NK-92 (cell line): Measurements from ENCODE around the gene REXO1.

Source experiments
- DNase-seq: peaks from one replicate; lab custom pipeline; 2025; ENCODE audit not compliant: unreplicated experiment; lab: John Stamatoyannopoulos, UW

REXO1 gene

GRCh38 chr19:1829958-1830357 lies 18.3 kb downstream of the REXO1 start:
- DNase-seq, result no peak

- DNase-seq, result no peak
Observed at GRCh38 chr19:1828279-1829238, 19.7 kb downstream of the REXO1 start.

DNA sequence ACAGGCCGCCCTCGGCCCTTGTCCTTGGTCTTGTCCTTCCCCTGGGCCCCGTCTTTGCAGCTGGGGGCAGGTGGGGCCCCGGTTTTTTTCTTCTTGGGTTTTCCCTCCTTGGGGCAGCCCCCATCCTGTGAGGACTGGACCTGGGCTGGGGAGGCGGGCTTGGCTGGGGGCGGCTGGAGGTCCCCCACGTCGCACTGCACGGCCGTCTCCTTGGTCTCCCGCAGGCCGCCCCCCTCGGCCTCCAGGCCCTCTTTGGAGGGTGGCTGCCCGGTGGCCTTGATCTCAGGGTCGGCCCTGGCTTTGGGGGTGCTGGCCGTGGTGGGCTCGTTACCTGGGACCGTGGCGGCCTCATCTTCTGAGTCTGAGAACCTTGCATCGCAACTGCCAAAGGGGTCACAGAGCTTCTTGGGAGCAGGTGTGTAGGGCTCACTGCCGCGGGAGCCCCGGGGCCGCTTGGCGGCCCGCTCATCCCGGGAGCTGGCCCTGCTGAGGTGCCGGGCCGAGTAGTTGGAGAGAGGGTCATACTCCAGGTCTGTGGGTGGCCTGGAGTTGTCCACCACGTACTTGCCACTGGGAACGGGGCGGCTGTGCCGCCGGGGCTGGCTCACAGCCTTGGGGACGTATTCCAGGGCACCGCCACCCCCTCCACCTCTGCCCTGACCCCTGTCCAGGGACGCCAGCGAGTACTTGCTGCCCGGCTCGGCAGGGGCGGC lies 20.6 kb downstream of the REXO1 start:
- DNase-seq, result no peak

GRCh38 chr19:1826557-1827521 lies 21.4 kb downstream of the REXO1 start:
- no peak for DNase-seq

GRCh38 chr19:1825909-1826556 lies 22.2 kb downstream of the REXO1 start:
- DNase-seq, result no peak

DNA sequence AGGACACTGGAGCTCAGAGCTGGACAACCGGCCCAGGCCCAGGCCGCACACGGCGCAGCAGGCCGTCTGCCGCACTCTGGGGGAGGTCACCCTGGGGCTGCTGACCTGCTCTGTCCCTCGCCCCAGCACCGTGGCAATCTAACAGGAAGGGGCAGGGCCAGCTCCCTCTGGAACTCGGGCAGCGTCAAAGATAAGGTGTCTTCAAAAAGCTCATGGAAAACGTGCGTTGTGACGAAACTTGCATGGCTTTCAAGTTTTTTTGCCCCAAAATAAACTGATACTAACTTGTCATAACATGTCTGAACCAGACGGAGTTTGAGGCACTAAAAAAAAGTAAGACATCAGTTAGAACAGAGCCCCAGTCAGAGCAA lies 24.0 kb downstream of the REXO1 start:
- no peak for DNase-seq

DNA sequence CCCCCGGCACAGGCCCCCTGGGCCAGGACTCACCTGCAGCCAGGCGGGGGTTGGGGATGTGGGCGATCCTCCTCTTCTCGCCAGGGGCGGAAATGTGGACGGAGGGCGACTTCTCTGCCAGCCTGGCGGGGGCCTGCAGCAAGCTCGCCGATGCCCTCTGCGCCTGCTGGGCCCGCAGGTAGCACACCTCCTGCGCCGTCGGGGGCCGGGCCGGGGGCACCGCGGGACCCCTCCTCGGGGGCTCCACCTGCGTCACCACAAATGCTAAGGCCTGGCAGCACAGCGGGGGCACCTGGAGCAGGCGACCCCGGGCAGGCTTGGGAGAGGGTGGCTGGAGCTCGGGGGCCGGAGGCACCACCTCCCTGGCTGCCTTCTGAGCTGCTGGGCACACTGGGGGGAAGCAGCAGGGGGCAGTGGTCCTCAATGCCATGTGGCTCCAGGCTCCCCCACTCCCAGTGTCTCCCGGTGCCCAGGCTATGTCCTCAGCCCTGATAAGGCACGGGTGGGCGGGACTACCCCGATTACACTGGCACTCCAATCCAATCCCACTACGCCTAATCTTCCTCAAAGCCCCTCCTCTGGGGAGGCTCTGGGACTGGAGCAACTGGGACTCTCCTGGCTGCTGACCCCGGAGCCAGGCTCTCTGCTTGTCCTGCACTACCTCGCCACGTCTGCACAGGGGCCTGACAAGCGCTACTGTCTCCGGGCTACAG lies 24.6 kb downstream of the REXO1 start:
- DNase-seq, result no peak

- DNase-seq, result no peak
Observed at GRCh38 chr19:1823020-1823419, 25.3 kb downstream of the REXO1 start.

DNA sequence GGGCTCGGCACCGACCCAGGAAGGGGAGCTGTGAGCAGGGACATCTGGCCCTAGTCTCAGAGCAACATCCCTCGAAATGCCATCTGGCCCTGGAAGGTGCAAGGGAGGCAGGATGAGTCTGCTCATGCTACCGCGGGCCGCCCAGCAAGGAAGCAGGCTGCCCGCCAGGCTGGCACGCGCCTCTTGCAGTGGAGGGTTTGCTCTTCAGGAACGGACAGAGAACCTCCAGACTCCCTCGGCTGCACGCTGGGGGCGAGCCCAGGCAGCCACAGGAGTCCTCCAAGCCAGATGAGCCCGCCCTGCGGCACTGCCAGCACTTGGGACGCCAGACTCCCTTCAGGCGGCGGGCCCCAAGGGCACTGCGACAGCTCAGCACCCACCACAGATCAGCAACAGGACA lies 26.1 kb downstream of the REXO1 start:
- no peak for DNase-seq

DNA sequence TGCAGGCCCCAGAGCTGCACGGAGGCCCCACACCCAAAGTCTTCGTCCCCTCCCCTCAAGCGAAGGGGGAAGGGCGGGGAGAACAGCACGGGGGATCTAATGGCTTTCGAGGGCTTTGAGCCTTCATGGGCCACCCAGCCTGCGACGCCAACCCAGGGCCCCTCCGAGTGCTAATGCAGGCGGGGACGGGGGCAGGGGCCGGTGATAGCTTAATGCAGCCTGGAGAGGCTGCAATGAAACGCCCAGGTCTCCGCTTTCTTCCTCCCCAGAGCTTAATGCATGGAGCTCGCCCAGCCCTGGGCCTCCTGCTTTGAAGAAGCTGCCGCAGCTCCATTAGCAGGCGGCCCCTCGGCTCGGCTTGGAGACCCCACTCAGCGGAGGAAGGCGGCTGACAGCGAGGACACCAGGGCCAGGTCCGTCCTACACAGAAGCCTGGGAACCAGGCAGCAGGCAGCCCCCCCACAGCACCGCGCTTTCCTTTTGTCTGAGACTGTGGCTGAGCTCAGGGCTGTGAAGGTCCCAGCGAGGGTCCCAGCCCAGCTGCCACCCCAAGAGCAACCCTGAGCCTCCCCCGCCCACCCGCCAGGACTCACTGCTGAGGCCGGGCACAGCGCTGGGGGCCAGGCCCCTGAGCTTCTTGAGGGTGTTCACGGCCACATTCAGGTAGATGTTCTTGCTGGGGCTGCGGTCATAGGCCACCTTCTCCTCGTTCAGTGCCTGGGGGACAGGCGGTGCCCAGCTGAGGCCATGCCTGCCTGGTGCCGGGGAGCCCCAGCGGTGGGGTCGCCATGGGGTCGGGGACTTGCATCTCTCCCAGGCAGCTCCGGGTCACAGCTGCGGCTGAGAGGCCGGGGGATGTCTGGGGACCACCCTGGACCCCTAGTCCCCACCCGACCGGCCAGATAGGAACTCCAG lies 28.7 kb downstream of the REXO1 start:
- no peak for DNase-seq

DNA sequence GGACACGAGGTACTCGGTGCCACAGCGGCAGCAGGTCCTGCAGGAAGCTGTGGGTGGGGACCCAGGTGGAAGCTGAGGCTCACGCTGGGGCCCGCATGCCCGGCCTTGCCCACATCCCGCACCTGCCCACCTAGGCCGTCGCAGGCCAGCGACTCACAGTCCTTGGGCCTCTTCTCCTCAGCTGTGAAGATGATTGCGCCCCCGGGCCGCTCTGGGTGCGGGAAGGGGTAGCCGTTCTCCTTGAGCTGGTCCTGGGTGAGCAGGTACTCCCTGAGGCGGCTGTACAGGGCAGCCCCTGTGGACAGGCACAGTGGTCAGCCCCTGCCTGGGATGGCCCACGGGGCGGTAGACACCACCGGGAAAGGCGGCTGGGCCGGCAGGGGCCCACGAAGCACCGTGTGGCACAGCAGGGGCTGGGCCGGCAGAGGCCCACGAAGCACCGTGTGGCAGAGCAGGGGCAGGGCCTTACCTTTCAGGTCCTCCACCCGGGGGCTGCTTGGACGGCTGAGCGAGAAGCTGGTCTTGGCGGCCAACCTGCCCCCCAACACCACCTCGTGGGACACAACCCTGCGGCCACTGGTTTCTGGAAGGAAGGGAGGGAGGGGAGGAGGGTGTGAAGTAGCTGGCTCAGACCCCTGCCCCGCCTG lies 29.6 kb downstream of the REXO1 start:
- no peak for DNase-seq

DNA sequence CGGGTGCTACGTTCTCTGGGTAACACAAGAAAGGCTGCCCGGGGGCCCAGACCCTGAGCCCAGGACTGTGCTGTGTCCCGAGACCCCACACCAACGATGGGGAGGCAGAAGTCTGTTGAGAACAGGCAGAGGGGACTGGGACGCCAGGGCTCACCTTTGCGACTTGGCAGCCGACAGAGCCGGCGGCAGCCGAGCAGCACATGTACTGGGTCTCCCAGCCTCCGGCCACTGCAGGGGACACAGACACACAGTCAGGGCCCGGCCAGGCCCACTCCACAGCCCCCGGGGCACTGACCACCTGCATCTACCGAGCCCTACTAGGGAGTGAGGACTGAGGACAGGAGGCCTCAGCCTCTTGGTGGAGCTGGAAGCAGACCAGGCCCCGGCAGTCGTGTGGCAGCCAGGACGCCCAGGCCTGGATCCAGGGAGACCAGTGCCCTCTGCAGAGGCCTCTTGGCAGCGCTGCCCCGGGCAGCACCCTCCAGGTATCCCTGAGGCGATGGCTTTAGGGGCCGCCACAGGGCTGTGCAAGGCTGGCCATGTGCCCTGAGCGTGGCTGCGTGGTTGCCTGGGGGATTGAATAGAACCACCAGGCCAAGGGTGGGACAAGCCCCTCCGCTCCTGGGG lies 30.6 kb downstream of the REXO1 start:
- no peak for DNase-seq

DNA sequence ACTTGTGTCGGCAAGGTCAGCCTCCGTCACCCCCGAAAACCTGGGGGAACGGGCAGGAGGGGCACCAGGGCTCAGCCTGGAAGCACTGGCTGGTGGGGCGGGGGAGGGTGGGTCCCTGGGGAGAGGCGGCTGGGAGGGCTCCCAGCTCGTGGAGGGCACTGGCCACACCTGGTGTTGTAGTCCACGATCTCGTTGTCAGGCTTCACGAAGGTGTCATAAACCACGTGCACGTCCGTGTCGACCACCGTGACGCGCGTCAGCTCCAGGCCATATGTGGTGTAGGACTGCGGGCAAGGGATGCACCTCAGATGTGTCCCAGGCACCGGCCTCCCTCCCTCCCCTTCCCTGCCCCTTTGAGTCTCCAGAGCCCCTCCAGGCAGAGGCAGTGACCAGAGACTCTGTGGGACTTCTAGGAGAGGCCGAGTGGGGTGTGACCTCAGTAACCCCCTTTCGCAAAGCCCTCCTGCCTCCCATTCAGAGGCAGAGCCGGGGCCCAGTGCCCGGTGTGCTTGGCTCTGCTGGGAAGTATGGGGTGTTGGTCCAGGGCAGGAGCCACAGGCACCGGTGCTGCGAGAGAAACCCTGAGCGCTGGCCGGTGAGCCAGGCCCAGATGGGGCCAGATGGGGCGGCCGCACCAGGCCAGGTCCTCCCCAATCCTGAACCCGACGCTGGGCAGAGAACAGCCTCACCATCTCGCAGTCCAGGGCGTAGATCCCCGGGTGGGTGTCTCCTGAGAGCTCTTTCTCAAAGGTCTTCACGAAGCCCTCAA lies 31.6 kb downstream of the REXO1 start:
- DNase-seq, result no peak

GRCh38 chr19:1815605-1816529 lies 32.4 kb downstream of the REXO1 start:
- no peak for DNase-seq

- no peak for DNase-seq
Observed at GRCh38 chr19:1814833-1815604, 33.3 kb downstream of the REXO1 start.
